ENCODE data around the gene PRTFDC1.
"Not testable (repeated sequence)": the region's sequence is repeated elsewhere in the genome, so short reads cannot be mapped to it uniquely, and the experiment has no call there.

PRTFDC1 gene

GRCh38 chr10:24957624-24958051 is 5.2 kb upstream of the PRTFDC1 start:
- not testable (repeated sequence) for H3K9me3 Mint-ChIP-seq; H3K27ac Mint-ChIP-seq; H3K36me3 Mint-ChIP-seq (ENCODE audit: low read depth); H3K4me1 Mint-ChIP-seq (ENCODE audit: low read depth); DNase-seq; H3K27me3 Mint-ChIP-seq; H3K4me3 Mint-ChIP-seq

GRCh38 chr10:24953675-24954074 is 1.3 kb upstream of the PRTFDC1 start:
- Mint-ChIP-seq H3K27me3 (no peaks in the 10 kb centered on the region), H3K9me3 (no peaks in the 10 kb centered on the region), H3K36me3 (ENCODE audit: low read depth) (no peaks in the 10 kb centered on the region), H3K4me1 (ENCODE audit: low read depth) (peaks cover 19% of the 10 kb centered on the region), H3K27ac (peak overlapping the region; percentile 50), H3K4me3 (peak overlapping the region; percentile 69)
- no peak for DNase-seq

GRCh38 chr10:24952707-24953645 is 570 bp upstream of the PRTFDC1 start:
- no peaks in the 10 kb centered on the region for H3K36me3 Mint-ChIP-seq (ENCODE audit: low read depth)
- H3K4me1 Mint-ChIP-seq (ENCODE audit: low read depth) = peaks cover 22% of the 10 kb centered on the region
- peak overlapping the region; percentile 69 for H3K4me3 Mint-ChIP-seq
- peak overlapping the region; percentile 50 for H3K27ac Mint-ChIP-seq
- peak; percentile 71 for DNase-seq
- H3K27me3 Mint-ChIP-seq = no peaks in the 10 kb centered on the region
- H3K9me3 Mint-ChIP-seq = no peaks in the 10 kb centered on the region

GRCh38 chr10:24951201-24952142 is 934 bp downstream of the PRTFDC1 start:
- Mint-ChIP-seq H3K4me3 (peak overlapping the region; percentile 56), H3K9me3 (no peaks in the 10 kb centered on the region), H3K27ac (peak overlapping the region; percentile 10), H3K27me3 (no peaks in the 10 kb centered on the region), H3K4me1 (ENCODE audit: low read depth) (peaks cover 31% of the 10 kb centered on the region), H3K36me3 (ENCODE audit: low read depth) (no peaks in the 10 kb centered on the region)
- no peak for DNase-seq

- H3K36me3 Mint-ChIP-seq (ENCODE audit: low read depth) = no peaks in the 10 kb centered on the region
- no peak for DNase-seq
- no peak overlapping the region for H3K4me3 Mint-ChIP-seq
- no peaks in the 10 kb centered on the region for H3K27me3 Mint-ChIP-seq
- H3K4me1 Mint-ChIP-seq (ENCODE audit: low read depth) = peaks cover 31% of the 10 kb centered on the region
- no peaks in the 10 kb centered on the region for H3K9me3 Mint-ChIP-seq
- no peak overlapping the region for H3K27ac Mint-ChIP-seq
These were observed 2.0 kb downstream of the PRTFDC1 start for GRCh38 chr10:24950439-24950838.

- H3K9me3 Mint-ChIP-seq = no peaks in the 10 kb centered on the region
- H3K27me3 Mint-ChIP-seq = no peaks in the 10 kb centered on the region
- no peak overlapping the region for H3K4me3 Mint-ChIP-seq
- H3K4me1 Mint-ChIP-seq (ENCODE audit: low read depth) = peaks cover 31% of the 10 kb centered on the region
- no peak for DNase-seq
- H3K27ac Mint-ChIP-seq = no peak overlapping the region
- no peaks in the 10 kb centered on the region for H3K36me3 Mint-ChIP-seq (ENCODE audit: low read depth)
These were observed 2.8 kb downstream of the PRTFDC1 start for GRCh38 chr10:24949616-24950015.

GRCh38 chr10:24947304-24948097 is 4.9 kb downstream of the PRTFDC1 start:
- DNase-seq = no peak
- H3K9me3 Mint-ChIP-seq = no peaks in the 10 kb centered on the region
- H3K4me3 Mint-ChIP-seq = no peak overlapping the region
- H3K36me3 Mint-ChIP-seq (ENCODE audit: low read depth) = no peaks in the 10 kb centered on the region
- no peaks in the 10 kb centered on the region for H3K27me3 Mint-ChIP-seq
- no peak overlapping the region for H3K27ac Mint-ChIP-seq
- H3K4me1 Mint-ChIP-seq (ENCODE audit: low read depth) = peaks cover 24% of the 10 kb centered on the region

- Mint-ChIP-seq H3K36me3 (ENCODE audit: low read depth) (no peaks in the 10 kb centered on the region), H3K9me3 (no peaks in the 10 kb centered on the region), H3K4me1 (ENCODE audit: low read depth) (peaks cover 13% of the 10 kb centered on the region), H3K27me3 (no peaks in the 10 kb centered on the region), H3K4me3 (no peak overlapping the region), H3K27ac (no peak overlapping the region)
- DNase-seq = no peak
These were observed 7.7 kb downstream of the PRTFDC1 start for GRCh38 chr10:24944512-24945255.

- H3K27me3 Mint-ChIP-seq = no peaks in the 10 kb centered on the region
- peaks cover 6% of the 10 kb centered on the region for H3K4me1 Mint-ChIP-seq (ENCODE audit: low read depth)
- H3K36me3 Mint-ChIP-seq (ENCODE audit: low read depth) = no peaks in the 10 kb centered on the region
- no peak for DNase-seq
- H3K27ac Mint-ChIP-seq = no peak overlapping the region
- H3K4me3 Mint-ChIP-seq = no peak overlapping the region
- H3K9me3 Mint-ChIP-seq = no peaks in the 10 kb centered on the region
These were observed 13.9 kb downstream of the PRTFDC1 start for GRCh38 chr10:24938525-24938924.

GRCh38 chr10:24938076-24938475 is 14.3 kb downstream of the PRTFDC1 start:
- no peak overlapping the region for H3K4me3 Mint-ChIP-seq
- no peak overlapping the region for H3K27ac Mint-ChIP-seq
- no peak for DNase-seq

GRCh38 chr10:24935504-24936292 is 16.7 kb downstream of the PRTFDC1 start:
- Mint-ChIP-seq H3K27ac (no peak overlapping the region), H3K4me3 (no peak overlapping the region), H3K9me3 (no peaks in the 10 kb centered on the region), H3K4me1 (ENCODE audit: low read depth) (peaks cover 6% of the 10 kb centered on the region), H3K27me3 (no peaks in the 10 kb centered on the region), H3K36me3 (ENCODE audit: low read depth) (no peaks in the 10 kb centered on the region)
- DNase-seq = no peak

More at GRCh38 chr10:24938076-24938475, 14.3 kb downstream of the PRTFDC1 start:
- no peaks in the 10 kb centered on the region for H3K36me3 Mint-ChIP-seq (ENCODE audit: low read depth)
- H3K4me1 Mint-ChIP-seq (ENCODE audit: low read depth) = peaks cover 6% of the 10 kb centered on the region
- no peaks in the 10 kb centered on the region for H3K27me3 Mint-ChIP-seq
- H3K9me3 Mint-ChIP-seq = no peaks in the 10 kb centered on the region

- no peak overlapping the region for H3K4me3 Mint-ChIP-seq
- H3K4me1 Mint-ChIP-seq (ENCODE audit: low read depth) = peaks cover 15% of the 10 kb centered on the region
- no peak overlapping the region for H3K27ac Mint-ChIP-seq
- no peak for DNase-seq
- no peaks in the 10 kb centered on the region for H3K27me3 Mint-ChIP-seq
- no peaks in the 10 kb centered on the region for H3K36me3 Mint-ChIP-seq (ENCODE audit: low read depth)
- no peaks in the 10 kb centered on the region for H3K9me3 Mint-ChIP-seq
These were observed 21.2 kb downstream of the PRTFDC1 start for GRCh38 chr10:24931236-24931635.

GRCh38 chr10:24930427-24930826 is 22.0 kb downstream of the PRTFDC1 start:
- H3K4me1 Mint-ChIP-seq (ENCODE audit: low read depth) = peaks cover 9% of the 10 kb centered on the region
- no peaks in the 10 kb centered on the region for H3K9me3 Mint-ChIP-seq
- DNase-seq = no peak
- no peaks in the 10 kb centered on the region for H3K36me3 Mint-ChIP-seq (ENCODE audit: low read depth)
- no peak overlapping the region for H3K4me3 Mint-ChIP-seq
- no peak overlapping the region for H3K27ac Mint-ChIP-seq
- H3K27me3 Mint-ChIP-seq = no peaks in the 10 kb centered on the region
